Neural cell (in vitro differentiated cells): ENCODE measurements around the gene RORC. TPM values are rescaled to one million over a fixed set of nuclear protein-coding genes. Genes with fewer than 3 reads are reported as not detected.
"Not testable (repeated sequence)": the region's sequence is repeated elsewhere in the genome, so short reads cannot be mapped to it uniquely, and the experiment has no call there.

Experiments
- H2AFZ ChIP-seq: fragments of 200-600, 300-800 bp; sonication (generic), shearing (Covaris generic); 2 replicates; pipeline ENCODE4 v1.6.0; 2014; ENCODE audit warnings: low read depth, mild to moderate bottlenecking, antibody characterized with exemption, low read length, moderate library complexity
- H3F3A ChIP-seq: fragments of 200-600 bp; shearing (Covaris generic); 2 replicates; pipeline ENCODE4 v1.6.1; 2016; ENCODE audit warnings: mild to moderate bottlenecking, moderate library complexity, mixed read lengths, antibody characterized with exemption, low read length; ENCODE audit not compliant: insufficient read depth, poor library complexity, severe bottlenecking
- H3K27ac ChIP-seq: fragments of 200-600, 300-800 bp; sonication (generic), shearing (Covaris generic); 2 replicates; pipeline ENCODE4 v1.5.1; 2014; ENCODE audit warnings: mild to moderate bottlenecking, low read length, moderate library complexity
- H3K27me3 ChIP-seq: fragments of 300-800, 200-600 bp; sonication (generic), shearing (Covaris generic); 2 replicates; pipeline ENCODE4 v1.6.0; 2014; ENCODE audit warnings: mild to moderate bottlenecking, low read depth, low read length, moderate library complexity; ENCODE audit not compliant: insufficient read depth
- H3K36me3 ChIP-seq: fragments of 300-800, 200-600 bp; sonication (generic), shearing (Covaris generic); 2 replicates; pipeline ENCODE4 v1.5.1; 2014; ENCODE audit warnings: mild to moderate bottlenecking, antibody characterized with exemption, low read length, moderate library complexity; ENCODE audit not compliant: insufficient read depth
- H3K4me2 ChIP-seq: fragments of 300-800, 200-600 bp; sonication (generic), shearing (Covaris generic); 2 replicates; pipeline ENCODE4 v1.6.0; 2014; ENCODE audit warnings: mild to moderate bottlenecking, low read length
- H3K4me3 ChIP-seq: fragments of 300-800, 200-600 bp; sonication (generic), shearing (Covaris generic); 2 replicates; pipeline ENCODE4 v1.5.1; 2014; ENCODE audit warnings: mild to moderate bottlenecking, low read length, moderate library complexity
- H3K79me2 ChIP-seq: fragments of 200-600 bp; shearing (Covaris generic); replicated peaks from 2 replicates; pipeline ENCODE4 v1.6.0; 2014; ENCODE audit warnings: mild to moderate bottlenecking, low read length, moderate library complexity; ENCODE audit not compliant: insufficient read depth
- H3K9ac ChIP-seq: fragments of 300-800, 200-600 bp; sonication (generic), shearing (Covaris generic); 2 replicates; pipeline ENCODE4 v1.6.1; 2016; ENCODE audit warnings: mild to moderate bottlenecking, low read length, mixed read lengths
- H3K9me2 ChIP-seq: fragments of 200-600 bp; shearing (Covaris generic); 2 replicates; pipeline ENCODE4 v1.6.1; 2016; ENCODE audit warnings: mild to moderate bottlenecking, low read length, mixed read lengths; ENCODE audit not compliant: insufficient read depth
- H3K9me3 ChIP-seq: fragments of 200-600, 300-800 bp; sonication (generic), shearing (Covaris generic); 2 replicates; pipeline ENCODE4 v1.6.1; 2016; ENCODE audit warnings: mild to moderate bottlenecking, mixed run types, low read length, moderate library complexity, mixed read lengths
- H4K20me1 ChIP-seq: fragments of 200-600 bp; shearing (Covaris generic); 2 replicates; pipeline ENCODE4 v1.6.1; 2016; ENCODE audit warnings: mild to moderate bottlenecking, mixed run types; ENCODE audit not compliant: insufficient read depth
- EP300 ChIP-seq: fragments of 450-650 bp; conservative IDR thresholded peaks from 2 replicates; pipeline ENCODE4 v1.6.1; 2014; ENCODE audit warnings: antibody characterized with exemption, mild to moderate bottlenecking, moderate library complexity; ENCODE audit not compliant: poor library complexity, severe bottlenecking
- EZH2 ChIP-seq: fragments of 200-600, 300-800 bp; shearing (Covaris generic), sonication (generic); IDR thresholded peaks from 2 replicates; pipeline ENCODE4 v1.6.1; 2014; ENCODE audit warnings: antibody characterized with exemption, low read length, borderline replicate concordance, mild to moderate bottlenecking; ENCODE audit not compliant: insufficient read depth, poor library complexity, severe bottlenecking
- MXI1 ChIP-seq: fragments of 450-650 bp; conservative IDR thresholded peaks from 2 replicates; pipeline ENCODE4 v1.6.1; 2014; ENCODE audit warnings: antibody characterized with exemption, mild to moderate bottlenecking; ENCODE audit not compliant: poor library complexity, severe bottlenecking
- POLR2AphosphoS5 ChIP-seq: IDR thresholded peaks from 2 replicates; pipeline ENCODE4 v1.6.1; 2012
- RAD21 ChIP-seq: fragments of 450-650 bp; conservative IDR thresholded peaks from 2 replicates; pipeline ENCODE4 v1.6.1; 2014; ENCODE audit warnings: antibody characterized with exemption, mild to moderate bottlenecking, moderate library complexity
- SMC3 ChIP-seq: fragments of 450-650 bp; conservative IDR thresholded peaks from 2 replicates; pipeline ENCODE4 v1.6.1; 2014; ENCODE audit warnings: antibody characterized with exemption, mild to moderate bottlenecking, moderate library complexity; ENCODE audit not compliant: poor library complexity
- TAF1 ChIP-seq: IDR thresholded peaks from 2 replicates; pipeline ENCODE4 v1.6.1; 2012; ENCODE audit warnings: low read depth
- polyA minus RNA-seq: library from RNA; depleted of rRNA, polyadenylated mRNA; stranded (reverse); fragments of >200 nt; gene quantifications from 2 replicates; pipeline ENCODE4 v1.2.3, GENCODE V29; 2014
- polyA plus RNA-seq: library from polyadenylated mRNA; depleted of rRNA; stranded (reverse); fragments of >200 nt; gene quantifications from 2 replicates; pipeline ENCODE4 v1.2.3, GENCODE V29; 2014
- TF ChIP-seq, protein P1 (sequence below): fragments of 450-650 bp; IDR thresholded peaks from 2 replicates; pipeline ENCODE4 v1.5.1; 2014; ENCODE audit warnings: antibody characterized with exemption, mild to moderate bottlenecking, moderate library complexity; ENCODE audit not compliant: poor library complexity, severe bottlenecking
- TF ChIP-seq, protein P2 (sequence below): IDR thresholded peaks from 2 replicates; pipeline ENCODE4 v1.6.1; 2012; ENCODE audit warnings: borderline replicate concordance

The RORC gene
- polyA plus RNA-seq (0.28 and 0.45 TPM in 2 replicates), polyA minus RNA-seq (0.49 TPM in 1 of 2 replicates, not detected in the other)

DNA sequence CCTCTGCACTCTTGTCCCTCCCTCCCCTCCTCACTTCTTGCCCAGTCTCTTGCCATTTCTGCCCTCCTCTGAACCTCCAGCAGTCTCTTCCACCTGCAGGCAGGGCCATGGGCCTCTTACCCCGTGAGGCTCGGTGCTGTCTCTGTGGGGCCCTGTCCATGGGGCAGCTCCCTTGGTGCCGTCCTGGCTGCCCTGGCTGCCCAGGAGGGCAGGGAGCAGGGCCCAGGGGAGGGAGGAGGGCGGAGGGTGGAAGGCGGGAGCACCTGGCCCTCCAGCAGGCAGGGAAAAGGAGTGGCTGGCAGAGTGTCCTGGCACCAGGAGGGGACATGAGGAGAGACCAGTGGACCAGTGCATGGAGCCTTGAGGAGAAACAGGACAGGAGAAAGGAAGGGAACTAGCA is at the start of gene RORC:
RORC (minus strand) TSS at position 198 of the 400 bp plus-strand sequence; CDS start at position 160, 38 bp downstream.
- TF ChIP-seq MXI1 (no peak), RAD21 (no peak), POLR2AphosphoS5 (no peak), EZH2 (no peak), SMC3 (no peak), EP300 (no peak), TAF1 (no peak)
- TF ChIP-seq, protein P1, sequence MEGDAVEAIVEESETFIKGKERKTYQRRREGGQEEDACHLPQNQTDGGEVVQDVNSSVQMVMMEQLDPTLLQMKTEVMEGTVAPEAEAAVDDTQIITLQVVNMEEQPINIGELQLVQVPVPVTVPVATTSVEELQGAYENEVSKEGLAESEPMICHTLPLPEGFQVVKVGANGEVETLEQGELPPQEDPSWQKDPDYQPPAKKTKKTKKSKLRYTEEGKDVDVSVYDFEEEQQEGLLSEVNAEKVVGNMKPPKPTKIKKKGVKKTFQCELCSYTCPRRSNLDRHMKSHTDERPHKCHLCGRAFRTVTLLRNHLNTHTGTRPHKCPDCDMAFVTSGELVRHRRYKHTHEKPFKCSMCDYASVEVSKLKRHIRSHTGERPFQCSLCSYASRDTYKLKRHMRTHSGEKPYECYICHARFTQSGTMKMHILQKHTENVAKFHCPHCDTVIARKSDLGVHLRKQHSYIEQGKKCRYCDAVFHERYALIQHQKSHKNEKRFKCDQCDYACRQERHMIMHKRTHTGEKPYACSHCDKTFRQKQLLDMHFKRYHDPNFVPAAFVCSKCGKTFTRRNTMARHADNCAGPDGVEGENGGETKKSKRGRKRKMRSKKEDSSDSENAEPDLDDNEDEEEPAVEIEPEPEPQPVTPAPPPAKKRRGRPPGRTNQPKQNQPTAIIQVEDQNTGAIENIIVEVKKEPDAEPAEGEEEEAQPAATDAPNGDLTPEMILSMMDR: no peak
- TF ChIP-seq, protein P2, sequence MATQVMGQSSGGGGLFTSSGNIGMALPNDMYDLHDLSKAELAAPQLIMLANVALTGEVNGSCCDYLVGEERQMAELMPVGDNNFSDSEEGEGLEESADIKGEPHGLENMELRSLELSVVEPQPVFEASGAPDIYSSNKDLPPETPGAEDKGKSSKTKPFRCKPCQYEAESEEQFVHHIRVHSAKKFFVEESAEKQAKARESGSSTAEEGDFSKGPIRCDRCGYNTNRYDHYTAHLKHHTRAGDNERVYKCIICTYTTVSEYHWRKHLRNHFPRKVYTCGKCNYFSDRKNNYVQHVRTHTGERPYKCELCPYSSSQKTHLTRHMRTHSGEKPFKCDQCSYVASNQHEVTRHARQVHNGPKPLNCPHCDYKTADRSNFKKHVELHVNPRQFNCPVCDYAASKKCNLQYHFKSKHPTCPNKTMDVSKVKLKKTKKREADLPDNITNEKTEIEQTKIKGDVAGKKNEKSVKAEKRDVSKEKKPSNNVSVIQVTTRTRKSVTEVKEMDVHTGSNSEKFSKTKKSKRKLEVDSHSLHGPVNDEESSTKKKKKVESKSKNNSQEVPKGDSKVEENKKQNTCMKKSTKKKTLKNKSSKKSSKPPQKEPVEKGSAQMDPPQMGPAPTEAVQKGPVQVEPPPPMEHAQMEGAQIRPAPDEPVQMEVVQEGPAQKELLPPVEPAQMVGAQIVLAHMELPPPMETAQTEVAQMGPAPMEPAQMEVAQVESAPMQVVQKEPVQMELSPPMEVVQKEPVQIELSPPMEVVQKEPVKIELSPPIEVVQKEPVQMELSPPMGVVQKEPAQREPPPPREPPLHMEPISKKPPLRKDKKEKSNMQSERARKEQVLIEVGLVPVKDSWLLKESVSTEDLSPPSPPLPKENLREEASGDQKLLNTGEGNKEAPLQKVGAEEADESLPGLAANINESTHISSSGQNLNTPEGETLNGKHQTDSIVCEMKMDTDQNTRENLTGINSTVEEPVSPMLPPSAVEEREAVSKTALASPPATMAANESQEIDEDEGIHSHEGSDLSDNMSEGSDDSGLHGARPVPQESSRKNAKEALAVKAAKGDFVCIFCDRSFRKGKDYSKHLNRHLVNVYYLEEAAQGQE: no peak
- H3K27me3 ChIP-seq: peaks cover 10% of the 10 kb centered on the region
- H3K79me2 ChIP-seq: no peaks in the 10 kb centered on the region
- no peak within 1 kb of the TSS for H2AFZ ChIP-seq
- no peaks in the 10 kb centered on the region for H3K9me2 ChIP-seq
- no peak within 1 kb of the TSS for H3K27ac ChIP-seq
- H3K36me3 ChIP-seq: no peaks in the 10 kb centered on the region
- H3F3A ChIP-seq: no peaks in the 10 kb centered on the region
- H3K9ac ChIP-seq: no peak within 1 kb of the TSS
- no peaks in the 10 kb centered on the region for H3K9me3 ChIP-seq
- H3K4me2 ChIP-seq: no peak within 1 kb of the TSS
- no peak within 1 kb of the TSS for H3K4me3 ChIP-seq
- no peaks in the 10 kb centered on the region for H4K20me1 ChIP-seq

DNA sequence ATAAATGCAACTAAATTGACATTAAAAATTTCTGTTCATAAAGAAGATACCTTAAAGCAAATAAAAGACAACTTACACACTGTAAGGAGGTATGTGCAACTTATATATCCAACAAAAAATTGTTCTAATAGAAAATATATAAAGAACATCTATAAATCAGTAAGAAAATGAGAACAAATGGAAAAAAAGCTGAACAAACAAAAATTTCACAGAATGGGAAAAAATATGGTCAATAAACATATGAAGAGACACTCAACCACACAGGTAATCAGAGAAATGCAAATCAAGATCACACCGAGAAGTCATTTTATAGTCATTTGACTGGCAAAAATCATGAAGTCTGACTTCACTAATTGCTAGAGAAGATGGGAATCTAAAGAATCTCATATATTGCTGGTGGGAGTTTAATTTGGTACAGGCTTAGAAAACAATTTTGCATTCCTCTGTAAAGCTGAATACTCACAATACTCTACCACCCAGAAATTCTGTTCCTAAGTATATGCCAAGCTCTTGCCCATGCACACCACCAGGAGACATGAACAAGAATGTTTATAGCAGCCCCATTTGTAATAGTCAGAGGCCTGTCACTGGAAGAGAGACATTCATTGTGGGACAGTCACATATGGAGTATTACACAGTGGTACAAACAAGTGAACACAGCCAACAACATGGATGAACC is 44.0 kb upstream of the RORC start:
- no peaks in the 10 kb centered on the region for H3K9me2 ChIP-seq
- no peaks in the 10 kb centered on the region for H3K36me3 ChIP-seq
- H3K27ac ChIP-seq: no peak overlapping the region
- H4K20me1 ChIP-seq: no peaks in the 10 kb centered on the region
- H3K79me2 ChIP-seq: no peaks in the 10 kb centered on the region
- no peak overlapping the region for H3K9ac ChIP-seq
- no peaks in the 10 kb centered on the region for H3K27me3 ChIP-seq
- H3F3A ChIP-seq: no peaks in the 10 kb centered on the region
- TF ChIP-seq, protein P2: no peak
- TF ChIP-seq POLR2AphosphoS5 (no peak), EZH2 (no peak)
- H3K9me3 ChIP-seq: no peaks in the 10 kb centered on the region
- H3K4me2 ChIP-seq: no peak overlapping the region
- no peak overlapping the region for H3K4me3 ChIP-seq
- no peak overlapping the region for H2AFZ ChIP-seq

DNA sequence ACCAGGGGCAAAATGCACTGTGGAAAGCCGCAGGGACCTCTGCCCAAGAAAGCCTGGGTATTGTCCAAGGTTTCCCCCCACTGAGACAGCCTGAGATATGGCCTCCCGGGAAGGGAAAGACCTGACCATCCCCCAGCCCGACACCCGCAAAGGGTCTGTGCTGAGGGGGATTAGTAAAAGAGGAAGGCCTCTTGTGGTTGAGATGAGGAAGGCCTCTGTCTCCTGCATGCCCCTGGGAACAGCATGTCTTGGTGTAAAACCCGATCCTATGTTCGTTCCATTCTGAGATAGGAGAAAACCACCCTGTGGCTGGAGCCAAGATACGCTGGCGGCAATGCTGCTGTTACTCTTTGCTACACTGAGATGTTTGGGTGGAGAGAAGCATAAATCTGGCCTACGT is 41.2 kb upstream of the RORC start:
- H3K27ac ChIP-seq, H3F3A ChIP-seq, H3K79me2 ChIP-seq, H3K4me3 ChIP-seq, H3K9me3 ChIP-seq, H3K9ac ChIP-seq, H4K20me1 ChIP-seq, H3K4me2 ChIP-seq, H3K27me3 ChIP-seq, H3K9me2 ChIP-seq, H3K36me3 ChIP-seq, H2AFZ ChIP-seq: not testable (repeated sequence)
